SK-N-SH treated with all-trans-retinoic acid at 6 μM for 48 hours (cell line): Measurements from ENCODE around the gene DUSP2.

ENCODE experiments used
- GLIS3 ChIP-seq: fragments of 250-450 bp; sonication (Bioruptor Pico); IDR thresholded peaks from 2 replicates; pipeline ENCODE4 v1.5.0; 2020; ENCODE audit warnings: mild to moderate bottlenecking, moderate library complexity
- PATZ1 ChIP-seq: fragments of 250-450 bp; sonication (Bioruptor Pico); IDR thresholded peaks from 2 replicates; pipeline ENCODE4 v1.8.0; 2020; ENCODE audit warnings: mild to moderate bottlenecking, moderate library complexity, borderline replicate concordance
- TOX ChIP-seq: fragments of 250-450 bp; sonication (Bioruptor Pico); IDR thresholded peaks from 2 replicates; pipeline ENCODE4 v1.8.0; 2021; ENCODE audit warnings: mild to moderate bottlenecking, moderate library complexity, borderline replicate concordance
- TSHZ2 ChIP-seq: fragments of 250-450 bp; sonication (Bioruptor Pico); IDR thresholded peaks from 2 replicates; pipeline ENCODE4 v1.5.0; 2020; ENCODE audit warnings: mild to moderate bottlenecking, moderate library complexity
- ZFP3 ChIP-seq: fragments of 250-450 bp; sonication (Bioruptor Pico); IDR thresholded peaks from 2 replicates; pipeline ENCODE4 v1.5.0; 2020; ENCODE audit warnings: mild to moderate bottlenecking, moderate library complexity
- ZNF565 ChIP-seq: fragments of 450-650 bp; formaldehyde crosslinking; conservative IDR thresholded peaks from 2 replicates; pipeline ENCODE4 v1.5.0; 2020; ENCODE audit warnings: low read depth, mild to moderate bottlenecking, moderate library complexity
- TF ChIP-seq, protein P1 (sequence below): fragments of 250-450 bp; sonication (Bioruptor Pico); IDR thresholded peaks from 2 replicates; pipeline ENCODE4 v1.5.1; 2020; ENCODE audit warnings: low read depth, mild to moderate bottlenecking, moderate library complexity

GRCh38 chr2:96106991-96107707, 38.1 kb downstream of the DUSP2 start:
- no peak for TF ChIP-seq GLIS3 (CRISPR knock-in tag)
- TF ChIP-seq ZNF565 (CRISPR knock-in tag): no peak
- no peak for TF ChIP-seq TOX (CRISPR knock-in tag)
- TF ChIP-seq, protein P1, sequence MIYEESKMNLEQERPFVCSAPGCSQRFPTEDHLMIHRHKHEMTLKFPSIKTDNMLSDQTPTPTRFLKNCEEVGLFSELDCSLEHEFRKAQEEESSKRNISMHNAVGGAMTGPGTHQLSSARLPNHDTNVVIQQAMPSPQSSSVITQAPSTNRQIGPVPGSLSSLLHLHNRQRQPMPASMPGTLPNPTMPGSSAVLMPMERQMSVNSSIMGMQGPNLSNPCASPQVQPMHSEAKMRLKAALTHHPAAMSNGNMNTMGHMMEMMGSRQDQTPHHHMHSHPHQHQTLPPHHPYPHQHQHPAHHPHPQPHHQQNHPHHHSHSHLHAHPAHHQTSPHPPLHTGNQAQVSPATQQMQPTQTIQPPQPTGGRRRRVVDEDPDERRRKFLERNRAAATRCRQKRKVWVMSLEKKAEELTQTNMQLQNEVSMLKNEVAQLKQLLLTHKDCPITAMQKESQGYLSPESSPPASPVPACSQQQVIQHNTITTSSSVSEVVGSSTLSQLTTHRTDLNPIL (CRISPR knock-in tag): no peak
- TF ChIP-seq PATZ1 (CRISPR knock-in tag): no peak
- TF ChIP-seq TSHZ2 (CRISPR knock-in tag): no peak
- TF ChIP-seq ZFP3: no peak
